ENCODE measurements around the gene GNS.
A peak's percentile ranks its signal among the peaks of the same experiment; 100 is the strongest.

The GNS gene

DNA sequence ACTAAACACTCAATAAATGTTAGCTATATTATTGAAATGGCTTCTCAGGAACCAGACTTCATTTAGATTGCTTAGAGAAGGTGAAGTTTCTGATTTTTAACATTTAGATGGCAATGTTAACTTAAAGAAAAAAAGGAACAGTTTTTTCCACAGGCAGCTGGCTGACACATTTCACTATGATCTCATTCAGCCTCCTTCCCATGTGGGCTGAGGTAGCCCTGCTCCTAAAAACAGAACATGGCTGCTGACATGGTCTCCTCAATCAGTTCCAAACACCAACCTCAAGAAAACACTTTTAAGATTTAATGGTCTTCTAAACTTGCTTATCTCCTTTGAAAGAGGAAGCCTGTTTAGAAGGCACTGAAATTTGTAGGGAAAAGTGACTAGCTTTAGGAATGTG is 23.8 kb downstream of the GNS start:
- DNase-seq (ENCODE audit: low spot score), result no peak

DNA sequence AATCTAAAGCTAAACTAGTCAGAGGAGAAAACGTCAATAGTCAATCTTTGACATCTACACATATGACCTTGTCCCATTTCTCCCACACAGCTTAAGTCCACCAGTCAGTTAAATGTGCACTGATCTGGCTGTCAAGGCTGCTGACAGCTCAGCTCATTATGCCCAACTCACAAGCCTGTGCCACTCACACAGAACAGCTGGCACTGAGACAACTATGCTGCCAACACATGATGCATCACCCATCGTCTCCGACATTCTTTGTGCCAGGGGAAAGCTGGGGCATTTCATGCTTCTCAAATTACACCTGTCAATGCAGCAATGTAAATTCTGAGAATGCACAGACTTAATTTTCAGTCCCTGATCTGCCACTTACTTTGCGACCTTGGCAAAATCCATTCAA is 25.3 kb downstream of the GNS start:
- no peak for DNase-seq (ENCODE audit: low spot score)

DNA sequence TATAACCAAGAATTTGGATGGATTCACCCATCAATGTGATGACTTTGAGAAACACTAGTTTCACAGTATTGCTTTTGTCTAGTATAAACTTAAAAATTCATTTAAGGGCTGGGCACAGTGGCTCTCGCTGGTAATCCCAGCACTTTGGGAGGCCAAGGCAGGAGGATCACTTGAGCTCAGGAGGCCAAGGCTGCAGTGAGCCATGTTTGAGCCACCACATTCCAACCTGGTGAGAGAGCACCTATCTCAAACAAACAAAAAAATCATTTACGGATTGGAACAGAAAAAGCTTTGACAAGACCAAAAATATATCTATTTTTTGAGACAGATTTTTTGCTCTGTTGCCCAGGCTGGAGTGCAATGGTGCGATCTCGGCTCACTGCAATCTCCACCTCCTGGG is 27.5 kb downstream of the GNS start:
- DNase-seq (ENCODE audit: low spot score), result no peak

DNA sequence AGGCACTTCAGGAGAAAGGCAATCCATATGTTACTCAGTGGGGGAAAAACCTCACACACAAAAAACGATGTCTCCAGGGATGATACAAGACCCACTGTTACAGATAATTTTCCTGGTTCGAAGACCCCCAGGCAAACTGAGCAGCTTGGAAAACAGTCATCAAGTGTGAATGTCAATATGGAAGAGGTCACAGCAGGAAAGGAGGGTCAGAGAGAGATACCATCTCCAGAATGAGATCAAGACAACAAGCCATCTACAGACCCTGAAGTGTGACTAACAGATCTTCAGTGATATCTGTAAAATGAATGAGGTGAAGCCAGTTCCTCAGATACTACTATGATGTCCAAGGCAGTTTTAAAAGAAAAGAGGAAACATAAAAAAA is 28.6 kb downstream of the GNS start:
- no peak for DNase-seq (ENCODE audit: low spot score)

GRCh38 chr12:64729909-64730587 is 29.2 kb downstream of the GNS start:
- DNase-seq (ENCODE audit: low spot score), result no peak

- DNase-seq (ENCODE audit: low spot score), result no peak
These were observed 34.9 kb downstream of the GNS start for GRCh38 chr12:64724201-64724745.

DNA sequence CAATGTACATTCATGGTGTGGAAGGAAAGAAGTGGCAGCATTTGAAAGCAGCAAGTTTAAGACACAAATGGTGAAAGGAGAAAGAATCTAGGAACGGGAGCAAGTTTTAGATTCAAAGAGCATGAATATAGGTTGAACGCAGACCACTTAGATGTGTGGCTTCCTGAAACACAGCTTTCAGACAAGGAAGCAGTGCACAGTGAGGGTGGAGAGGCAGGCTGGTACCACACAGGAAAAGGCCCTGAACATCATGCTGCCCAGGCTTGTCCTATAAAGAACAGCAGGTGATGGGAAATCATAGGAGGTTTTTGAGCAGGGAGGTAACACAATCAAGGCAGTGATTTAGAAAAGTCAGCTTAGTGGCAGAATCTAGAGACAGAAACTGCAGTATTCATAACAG is 35.6 kb downstream of the GNS start:
- no peak for DNase-seq (ENCODE audit: low spot score)

- DNase-seq (ENCODE audit: low spot score), result no peak
These were observed 36.4 kb downstream of the GNS start for GRCh38 chr12:64722835-64723234.

DNA sequence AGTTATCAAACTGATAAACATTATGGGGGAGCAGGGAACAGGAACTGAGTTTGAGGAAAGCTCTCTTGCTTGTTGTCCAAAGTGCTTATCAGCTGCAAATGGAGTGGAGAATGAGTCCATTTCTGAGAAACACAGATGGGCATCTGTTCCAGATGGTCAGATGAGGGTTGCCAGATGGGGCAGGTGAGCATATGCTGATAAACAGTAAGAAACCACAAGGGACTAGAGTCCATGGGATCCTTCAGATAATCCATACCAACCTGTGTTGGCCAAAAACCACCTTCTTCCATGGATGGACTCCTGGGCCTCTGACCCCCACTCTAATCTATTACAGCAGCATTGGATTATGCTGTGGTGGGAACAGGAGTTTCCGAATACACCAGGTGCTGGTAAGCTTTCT is 38.3 kb downstream of the GNS start:
- no peak for DNase-seq (ENCODE audit: low spot score)

DNA sequence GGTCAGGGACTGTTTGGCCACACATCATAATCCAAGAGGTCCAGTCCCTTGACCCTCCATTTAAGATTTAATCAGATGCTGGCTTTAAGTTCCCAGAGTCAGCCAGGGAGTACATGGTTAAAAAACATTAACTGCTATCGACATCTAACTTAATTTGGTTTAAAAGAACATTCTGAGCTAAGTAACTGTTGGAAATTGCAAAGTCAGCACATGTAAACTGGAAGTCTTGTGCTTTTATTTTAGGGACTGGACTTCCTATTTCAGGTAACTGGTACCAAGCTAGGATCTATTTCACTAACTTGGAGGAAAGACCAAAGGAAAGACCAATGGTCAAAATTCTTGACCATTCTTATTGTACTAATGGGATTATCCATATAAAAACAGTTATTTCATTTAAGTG is 40.6 kb downstream of the GNS start:
- DNase-seq (ENCODE audit: low spot score), result no peak

DNA sequence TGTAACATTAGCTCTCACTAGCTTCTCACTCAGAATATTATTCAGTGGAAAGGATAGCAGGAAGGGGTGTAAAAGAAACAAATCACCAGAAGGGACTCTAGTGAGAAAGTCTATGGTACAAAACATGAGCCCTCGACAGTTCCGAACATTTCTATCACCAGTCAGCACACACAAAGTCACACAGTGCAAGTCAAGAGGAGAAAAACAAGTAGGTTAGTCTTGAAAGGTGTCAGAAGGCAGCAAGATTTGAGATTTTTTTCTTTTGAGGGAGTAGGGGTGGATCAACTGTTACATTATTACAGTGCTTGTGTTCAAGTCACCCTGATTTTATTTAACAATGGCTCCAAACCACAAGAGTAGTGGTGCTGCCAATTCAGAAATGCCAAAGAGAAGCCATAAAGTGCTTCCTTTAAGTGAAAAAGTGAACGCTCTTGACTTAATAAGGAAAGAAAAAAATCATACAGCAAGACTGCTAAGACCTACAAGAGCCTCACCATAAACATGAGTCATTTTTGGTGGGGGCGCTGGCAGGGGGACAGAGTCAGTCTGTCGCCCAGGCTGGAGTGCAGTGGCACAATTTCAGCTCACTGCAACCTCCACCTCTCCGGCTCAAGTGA is 42.3 kb downstream of the GNS start:
- no peak for DNase-seq (ENCODE audit: low spot score)

- DNase-seq (ENCODE audit: low spot score), result no peak
These were observed 42.8 kb downstream of the GNS start for GRCh38 chr12:64716371-64716770.

DNA sequence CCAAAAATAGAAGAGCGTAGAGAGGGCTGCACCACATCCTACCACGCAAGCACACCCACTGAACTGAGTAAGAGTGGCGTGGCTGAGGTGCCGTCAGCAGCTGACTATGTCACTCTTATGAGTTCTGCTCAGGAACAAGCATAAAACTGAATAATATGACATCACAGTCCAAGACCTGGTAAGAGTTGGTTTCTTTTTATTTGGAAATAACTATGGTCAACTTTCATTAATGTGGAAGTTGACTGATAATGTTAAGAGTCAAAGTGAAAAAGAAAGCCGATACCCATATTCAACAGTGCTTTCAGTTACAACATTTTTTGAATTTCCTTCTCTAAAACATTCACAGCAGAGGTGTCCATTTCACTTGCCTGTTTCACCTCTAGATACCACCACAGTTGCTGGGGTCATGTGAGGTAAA is 44.6 kb downstream of the GNS start:
- DNase-seq (ENCODE audit: low spot score), result no peak

DNA sequence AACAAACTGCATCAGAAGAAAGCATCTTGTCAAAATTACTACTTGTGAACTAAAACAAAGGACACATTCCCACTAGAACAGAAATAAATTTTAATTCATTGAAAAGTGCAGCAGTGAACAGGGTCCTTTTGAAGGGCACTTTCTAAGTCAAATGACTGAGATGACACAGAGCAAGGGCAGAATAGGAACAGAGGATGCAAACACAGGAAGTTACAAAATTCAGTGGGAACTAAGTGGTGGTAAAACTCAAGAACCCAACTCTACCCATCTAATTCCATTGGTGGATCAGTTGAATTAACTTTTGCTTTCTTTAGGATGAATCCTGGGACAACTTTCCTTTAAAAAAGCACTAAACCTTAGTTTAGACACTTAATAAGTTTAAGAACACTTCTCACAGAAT is 45.8 kb downstream of the GNS start:
- no peak for DNase-seq (ENCODE audit: low spot score)

GRCh38 chr12:64709429-64709828 is 49.8 kb downstream of the GNS start:
- no peak for DNase-seq (ENCODE audit: low spot score)

DNA sequence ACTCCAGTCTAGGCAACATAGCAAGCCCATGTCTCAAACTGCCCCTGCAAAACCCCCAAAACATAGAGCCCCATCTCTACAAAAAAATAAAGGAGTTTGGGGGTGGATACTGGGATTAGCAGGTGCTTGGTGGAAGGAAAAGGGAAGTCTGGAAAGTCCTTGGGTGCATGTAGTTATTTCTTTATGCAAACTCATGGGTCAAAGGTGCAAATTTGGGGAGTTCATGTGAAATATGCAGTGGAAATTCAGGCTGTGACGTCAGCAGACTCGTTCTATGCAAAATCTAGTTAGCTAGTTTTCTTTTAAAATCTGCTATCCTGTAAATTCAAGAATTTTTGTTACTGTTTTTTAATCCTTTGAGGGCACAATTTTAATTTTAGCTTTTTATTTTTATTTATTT is 51.3 kb downstream of the GNS start:
- DNase-seq (ENCODE audit: low spot score), result no peak

DNA sequence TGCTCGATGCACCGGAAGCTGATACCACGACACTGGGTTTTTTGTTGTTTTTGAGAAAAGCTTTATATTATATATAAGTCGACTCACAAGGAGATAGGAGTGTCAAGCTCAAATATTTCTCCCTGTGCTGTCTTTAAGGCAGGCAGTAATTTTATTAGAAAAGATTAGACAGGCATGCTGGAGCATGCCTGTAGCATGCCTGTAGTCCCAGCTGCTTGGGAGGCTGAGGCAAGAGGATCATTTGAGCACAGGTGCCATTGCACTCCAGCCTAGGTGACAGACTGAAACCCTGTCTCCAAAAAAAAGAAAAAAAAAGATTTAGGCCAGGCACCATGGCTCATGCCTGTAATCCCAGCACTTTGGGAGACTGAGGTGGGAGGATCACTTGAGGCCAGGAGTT is 51.8 kb downstream of the GNS start:
- DNase-seq (ENCODE audit: low spot score), result no peak

GRCh38 chr12:64706857-64707256 is 52.3 kb downstream of the GNS start:
- DNase-seq (ENCODE audit: low spot score), result peak; percentile 84

DNA sequence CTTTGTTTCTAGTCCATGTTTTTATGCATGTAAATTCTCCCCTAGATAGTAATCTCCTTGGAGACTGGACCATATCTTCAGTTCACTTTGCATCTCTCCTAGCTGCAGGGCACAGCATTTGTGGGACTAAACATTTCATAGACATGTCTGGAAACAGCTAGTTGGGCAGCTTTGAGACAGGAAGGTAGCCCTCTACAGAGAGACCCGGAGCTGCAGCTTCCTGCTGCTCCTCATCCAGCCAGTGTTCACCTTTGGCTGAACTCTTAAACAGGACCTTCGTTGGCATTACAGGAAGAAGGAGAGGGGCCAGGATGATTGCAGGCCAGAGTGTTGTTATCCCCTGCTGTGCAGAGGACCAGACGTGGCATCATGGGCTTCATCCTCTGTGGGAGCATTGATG is 52.9 kb downstream of the GNS start:
- no peak for DNase-seq (ENCODE audit: low spot score)

GRCh38 chr12:64701283-64701682 is 57.9 kb downstream of the GNS start:
- no peak for DNase-seq (ENCODE audit: low spot score)

DNA sequence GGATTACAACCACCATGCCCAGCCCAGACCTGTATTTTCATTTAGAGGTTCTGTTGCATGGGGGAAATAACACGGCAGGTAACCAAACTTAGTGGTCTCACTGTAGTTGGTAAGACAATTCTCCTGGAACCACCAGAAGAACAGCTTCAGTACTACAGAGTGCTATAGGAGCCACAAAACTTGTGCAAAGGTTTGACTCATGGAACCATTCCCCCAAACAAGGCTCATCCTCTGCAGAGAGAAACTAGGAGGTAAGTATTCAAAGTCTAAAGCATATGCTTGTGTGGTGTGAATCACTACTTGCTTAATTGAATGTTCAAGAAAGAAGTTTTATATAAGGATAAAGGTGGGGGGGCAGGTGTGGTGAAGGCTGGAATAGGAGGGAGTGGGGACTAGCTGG is 58.7 kb downstream of the GNS start:
- DNase-seq (ENCODE audit: low spot score), result no peak

- no peak for DNase-seq (ENCODE audit: low spot score)
These were observed 59.6 kb downstream of the GNS start for GRCh38 chr12:64699504-64700115.

DNA sequence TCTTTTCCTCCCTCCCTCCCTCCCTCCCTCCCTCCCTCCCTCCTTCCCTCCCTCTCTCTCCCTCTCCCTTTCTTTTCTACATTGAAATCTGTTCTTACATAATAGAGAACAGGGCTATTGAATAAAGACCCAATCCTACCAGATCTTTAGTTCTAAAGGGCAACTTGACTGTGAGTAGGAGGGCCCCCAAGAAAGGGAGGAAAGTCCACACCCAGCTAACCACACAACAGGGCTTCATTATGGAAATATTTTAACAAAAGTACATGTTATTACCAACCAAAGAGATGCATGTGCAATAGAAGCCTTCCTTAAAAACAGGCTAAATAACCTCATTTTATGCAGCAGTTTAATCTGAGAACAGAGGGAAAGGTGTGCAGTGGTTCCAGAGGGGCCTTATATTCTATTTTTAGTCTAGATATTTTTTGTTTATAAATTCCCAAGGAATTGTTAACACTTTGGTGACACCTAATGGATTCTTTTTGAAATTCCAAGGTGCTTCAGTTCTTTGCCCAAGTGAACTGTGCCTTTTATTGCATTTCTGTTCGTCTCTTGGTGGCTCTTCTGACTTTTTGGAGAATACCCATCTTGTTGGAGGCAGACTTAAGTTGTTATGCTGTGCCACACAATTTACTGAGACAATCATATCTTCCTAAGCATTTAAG is 63.0 kb downstream of the GNS start:
- no peak for DNase-seq (ENCODE audit: low spot score)
